GM18520 (cell line): ENCODE results near the gene SIX3.

Experiments used
- ATAC-seq: cut with Tn5 transposase; IDR thresholded peaks from one replicate; pipeline ENCODE4 v1.9.1; 2021; ENCODE audit not compliant: unreplicated experiment

The SIX3 gene

GRCh38 chr2:44930274-44931197 is 11.0 kb upstream of the SIX3 start:
- no peak for ATAC-seq

GRCh38 chr2:44931198-44931780 is 10.2 kb upstream of the SIX3 start:
- ATAC-seq: no peak

GRCh38 chr2:44932079-44932478 is 9.4 kb upstream of the SIX3 start:
- ATAC-seq: no peak

- ATAC-seq: no peak
These were observed 8.7 kb upstream of the SIX3 start for GRCh38 chr2:44932564-44933392.

- ATAC-seq: no peak
These were observed 8.0 kb upstream of the SIX3 start for GRCh38 chr2:44933434-44933951.

- ATAC-seq: no peak
These were observed 7.2 kb upstream of the SIX3 start for GRCh38 chr2:44934038-44934982.

GRCh38 chr2:44934983-44935728 is 6.3 kb upstream of the SIX3 start:
- no peak for ATAC-seq

GRCh38 chr2:44935729-44936098 is 5.8 kb upstream of the SIX3 start:
- ATAC-seq: no peak

GRCh38 chr2:44936275-44936674 is 5.2 kb upstream of the SIX3 start:
- ATAC-seq: no peak

GRCh38 chr2:44936715-44937687 is 4.5 kb upstream of the SIX3 start:
- ATAC-seq: no peak

- no peak for ATAC-seq
These were observed 3.7 kb upstream of the SIX3 start for GRCh38 chr2:44937688-44938240.

GRCh38 chr2:44938287-44939105 is 3.0 kb upstream of the SIX3 start:
- no peak for ATAC-seq

GRCh38 chr2:44939106-44940048 is 2.1 kb upstream of the SIX3 start:
- ATAC-seq: no peak

GRCh38 chr2:44940049-44940494 is 1.4 kb upstream of the SIX3 start:
- ATAC-seq: no peak

GRCh38 chr2:44940732-44941464 is 604 bp upstream of the SIX3 start:
- ATAC-seq: no peak
